HCT116 (cell line): Measurements from ENCODE around the gene G3BP1. TPM values are rescaled to one million over a fixed set of nuclear protein-coding genes. Genes with fewer than 3 reads are reported as not detected.

Experiments
- ATAC-seq: fragments of 200-7000 bp; cut with Tn5 transposase; 2 replicates; pipeline ENCODE4 v1.9.1; 2020; ENCODE audit warnings: mild to moderate bottlenecking, moderate library complexity
- BruUV-seq: library from RNA; stranded (reverse); fragments of 400-500 nt; replicated peaks from 2 replicates; lab custom pipeline; 2021; lab: Mats Ljungman, UMichigan
- CTCF ChIA-PET: fragments of 300-600 bp; sonication (Branson Sonifier 250); formaldehyde crosslinking; loops from one replicate; lab custom pipeline; 2021; ENCODE audit warnings: antibody characterized with exemption; lab: Charles Lee
- POLR2A ChIA-PET: fragments of 300-600, 350-600 bp; sonication (Branson Sonifier 250); formaldehyde crosslinking; loops from one replicate; lab custom pipeline; 2021; ENCODE audit warnings: antibody characterized with exemption; lab: Charles Lee
- RAD21 ChIA-PET, 2 experiments: fragments of 300-600 bp; sonication (Branson Sonifier 250); formaldehyde crosslinking; loops; one replicate each; lab custom pipeline; 2023; ENCODE audit warnings: low total read pairs in 2 of 2; ENCODE audit not compliant: uncharacterized antibody in 2 of 2, unreplicated experiment in 2 of 2, low non-redundant PET in 1 of 2; lab: Charles Lee
- DNase-seq: peaks from one replicate; pipeline ENCODE4 v3.0.0-alpha.2; 2010; ENCODE audit warnings: low read depth, low spot score
- H2AFZ ChIP-seq: fragments of 200-600 bp; shearing (Covaris generic), sonication (generic); 2 replicates; pipeline ENCODE4 v1.6.1; 2017; ENCODE audit warnings: low read depth, mixed run types, mixed read lengths, antibody characterized with exemption, low read length; ENCODE audit not compliant: poor library complexity, severe bottlenecking
- H3K27ac ChIP-seq: 2 replicates; pipeline ENCODE4 v1.5.1; 2012; ENCODE audit warnings: low read depth, low read length
- H3K27me3 ChIP-seq: fragments of 200-600 bp; sonication (generic); 2 replicates; pipeline ENCODE4 v1.6.1; 2016; ENCODE audit warnings: mixed run types, low read length, mixed read lengths; ENCODE audit not compliant: insufficient read depth
- H3K36me3 ChIP-seq, 2 experiments: fragments of 200-500 bp in 1 of 2; fragments of 200-600 bp in 1 of 2; sonication (Bioruptor generic) in 1 of 2; sonication (generic) in 1 of 2; 2 replicates each; pipeline versions ENCODE4 v1.5.1 to v1.6.1; 2014 to 2016; ENCODE audit warnings: low read length in 2 of 2, inconsistent platforms in 1 of 2, mixed read lengths in 1 of 2, mixed run types in 1 of 2; ENCODE audit not compliant: insufficient read depth in 2 of 2, control insufficient read depth in 1 of 2
- H3K4me1 ChIP-seq, 2 experiments: fragments of 200-600 bp in 1 of 2; sonication (generic) in 1 of 2; 2 replicates each; pipeline versions ENCODE4 v1.5.1 to v1.6.1; 2012 to 2017; ENCODE audit warnings: low read length in 2 of 2, inconsistent platforms in 1 of 2, mild to moderate bottlenecking in 1 of 2, mixed read lengths in 1 of 2, mixed run types in 1 of 2, moderate library complexity in 1 of 2; ENCODE audit not compliant: insufficient read depth in 2 of 2, control insufficient read depth in 1 of 2
- H3K4me2 ChIP-seq: fragments of 200-600 bp; sonication (generic); 2 replicates; pipeline ENCODE4 v1.6.1; 2017; ENCODE audit warnings: mixed run types, low read length, mixed read lengths
- H3K4me3 ChIP-seq, 2 experiments: fragments of 200-600 bp in 1 of 2; sonication (generic) in 1 of 2; replicated peaks in 1 of 2; 2 replicates each; pipeline ENCODE4 v1.5.1; 2011 to 2016; ENCODE audit warnings: low read length in 2 of 2, control low read depth in 1 of 2, low read depth in 1 of 2, mild to moderate bottlenecking in 1 of 2, mixed read lengths in 1 of 2, mixed run types in 1 of 2
- H3K79me2 ChIP-seq: fragments of 200-600 bp; sonication (generic); 2 replicates; pipeline ENCODE4 v1.6.1; 2017; ENCODE audit warnings: mild to moderate bottlenecking, mixed run types, low read length, moderate library complexity, mixed read lengths; ENCODE audit not compliant: insufficient read depth
- H3K9ac ChIP-seq: fragments of 200-600 bp; sonication (generic); 2 replicates; pipeline ENCODE4 v1.6.1; 2016; ENCODE audit warnings: low read length, mixed read lengths
- H3K9me2 ChIP-seq: fragments of 200-600 bp; sonication (generic), shearing (Covaris generic); 2 replicates; pipeline ENCODE4 v1.6.1; 2017; ENCODE audit warnings: mixed run types, mild to moderate bottlenecking, moderate library complexity; ENCODE audit not compliant: insufficient read depth
- H3K9me3 ChIP-seq, 2 experiments: fragments of 200-500 bp in 1 of 2; fragments of 200-600 bp in 1 of 2; sonication (Bioruptor generic) in 1 of 2; sonication (generic) in 1 of 2; 2 replicates each; pipeline ENCODE4 v1.6.1; 2014 to 2017; ENCODE audit warnings: low read length in 2 of 2, mixed read lengths in 2 of 2, inconsistent platforms in 1 of 2, low read depth in 1 of 2, mild to moderate bottlenecking in 1 of 2, mixed run types in 1 of 2, moderate library complexity in 1 of 2; ENCODE audit not compliant: control insufficient read depth in 1 of 2, insufficient read depth in 1 of 2
- H4K20me1 ChIP-seq: fragments of 200-600 bp; sonication (generic), shearing (Covaris generic); 2 replicates; pipeline ENCODE4 v1.6.1; 2017; ENCODE audit warnings: mixed run types, mild to moderate bottlenecking, moderate library complexity; ENCODE audit not compliant: insufficient read depth
- CBX3 ChIP-seq: IDR thresholded peaks from 2 replicates; pipeline ENCODE4 v1.6.1; 2012; ENCODE audit warnings: low read depth
- CEBPB ChIP-seq: IDR thresholded peaks from 2 replicates; pipeline ENCODE4 v1.6.1; 2012; ENCODE audit warnings: low read depth
- FOSL1 ChIP-seq: IDR thresholded peaks from 2 replicates; pipeline ENCODE4 v1.6.1; 2012; ENCODE audit warnings: low read depth
- RAD21 ChIP-seq: IDR thresholded peaks from 2 replicates; pipeline ENCODE4 v1.6.1; 2012; ENCODE audit warnings: low read depth, mild to moderate bottlenecking
- SRF ChIP-seq: IDR thresholded peaks from 2 replicates; pipeline ENCODE4 v1.6.1; 2012; ENCODE audit warnings: low read depth
- TCF7L2 ChIP-seq: IDR thresholded peaks from 2 replicates; pipeline ENCODE4 v1.7.0; 2011; ENCODE audit warnings: borderline replicate concordance, inconsistent platforms; ENCODE audit not compliant: insufficient read depth, insufficient read length; ENCODE audit errors: extremely low read depth
- ZBTB33 ChIP-seq: IDR thresholded peaks from 2 replicates; pipeline ENCODE4 v1.6.1; 2011; ENCODE audit warnings: mild to moderate bottlenecking, low read length, moderate library complexity; ENCODE audit not compliant: insufficient replicate concordance; ENCODE audit errors: extremely low read depth
- intact Hi-C: fragments of 100-400 bp; cut with micrococcal nuclease; formaldehyde crosslinking; loops from 2 replicates; pipeline ENCODE4 v1.10.0; 2022
- total RNA-seq: library from RNA; stranded (reverse); gene quantifications from one replicate; pipeline ENCODE4 v1.2.1, GENCODE V29; 2021; ENCODE audit not compliant: unreplicated experiment
- TF ChIP-seq, protein P1 (sequence below): IDR thresholded peaks from 2 replicates; pipeline ENCODE4 v1.6.1; 2012
- TF ChIP-seq, protein P2 (sequence below): IDR thresholded peaks from 2 replicates; pipeline ENCODE4 v1.6.1; 2012; ENCODE audit warnings: low read depth

The G3BP1 gene
- total RNA-seq, 1 experiment from 2014 or later = 296 TPM

DNA sequence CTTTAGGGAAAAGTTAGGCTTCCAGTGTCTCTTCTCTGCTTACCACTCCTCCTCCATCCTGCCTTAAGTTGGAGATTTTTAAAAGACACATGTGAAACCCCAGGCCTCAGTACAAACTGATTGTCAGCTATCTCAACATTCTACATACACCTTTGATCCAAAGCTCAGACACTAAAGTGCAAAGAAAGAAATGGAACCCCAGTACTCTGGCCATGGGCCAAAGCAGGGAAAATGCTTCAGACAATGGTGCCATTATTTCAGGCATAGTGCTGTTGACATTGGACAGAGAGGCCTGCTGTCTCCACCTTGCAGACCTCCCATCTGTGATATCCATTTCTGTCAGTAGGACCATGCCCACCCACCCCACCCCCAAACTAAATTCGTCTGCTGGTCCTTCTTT is 49.1 kb downstream of the G3BP1 start:
- TF ChIP-seq, protein P1, sequence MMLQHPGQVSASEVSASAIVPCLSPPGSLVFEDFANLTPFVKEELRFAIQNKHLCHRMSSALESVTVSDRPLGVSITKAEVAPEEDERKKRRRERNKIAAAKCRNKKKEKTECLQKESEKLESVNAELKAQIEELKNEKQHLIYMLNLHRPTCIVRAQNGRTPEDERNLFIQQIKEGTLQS = no peak
- TF ChIP-seq, protein P2, sequence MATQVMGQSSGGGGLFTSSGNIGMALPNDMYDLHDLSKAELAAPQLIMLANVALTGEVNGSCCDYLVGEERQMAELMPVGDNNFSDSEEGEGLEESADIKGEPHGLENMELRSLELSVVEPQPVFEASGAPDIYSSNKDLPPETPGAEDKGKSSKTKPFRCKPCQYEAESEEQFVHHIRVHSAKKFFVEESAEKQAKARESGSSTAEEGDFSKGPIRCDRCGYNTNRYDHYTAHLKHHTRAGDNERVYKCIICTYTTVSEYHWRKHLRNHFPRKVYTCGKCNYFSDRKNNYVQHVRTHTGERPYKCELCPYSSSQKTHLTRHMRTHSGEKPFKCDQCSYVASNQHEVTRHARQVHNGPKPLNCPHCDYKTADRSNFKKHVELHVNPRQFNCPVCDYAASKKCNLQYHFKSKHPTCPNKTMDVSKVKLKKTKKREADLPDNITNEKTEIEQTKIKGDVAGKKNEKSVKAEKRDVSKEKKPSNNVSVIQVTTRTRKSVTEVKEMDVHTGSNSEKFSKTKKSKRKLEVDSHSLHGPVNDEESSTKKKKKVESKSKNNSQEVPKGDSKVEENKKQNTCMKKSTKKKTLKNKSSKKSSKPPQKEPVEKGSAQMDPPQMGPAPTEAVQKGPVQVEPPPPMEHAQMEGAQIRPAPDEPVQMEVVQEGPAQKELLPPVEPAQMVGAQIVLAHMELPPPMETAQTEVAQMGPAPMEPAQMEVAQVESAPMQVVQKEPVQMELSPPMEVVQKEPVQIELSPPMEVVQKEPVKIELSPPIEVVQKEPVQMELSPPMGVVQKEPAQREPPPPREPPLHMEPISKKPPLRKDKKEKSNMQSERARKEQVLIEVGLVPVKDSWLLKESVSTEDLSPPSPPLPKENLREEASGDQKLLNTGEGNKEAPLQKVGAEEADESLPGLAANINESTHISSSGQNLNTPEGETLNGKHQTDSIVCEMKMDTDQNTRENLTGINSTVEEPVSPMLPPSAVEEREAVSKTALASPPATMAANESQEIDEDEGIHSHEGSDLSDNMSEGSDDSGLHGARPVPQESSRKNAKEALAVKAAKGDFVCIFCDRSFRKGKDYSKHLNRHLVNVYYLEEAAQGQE = no peak
- no peak for TF ChIP-seq CEBPB
- TF ChIP-seq CBX3 = no peak
- no peak for TF ChIP-seq TCF7L2
- no peak for TF ChIP-seq SRF
- TF ChIP-seq ZBTB33 = no peak
- no peak for TF ChIP-seq FOSL1
- no peak for TF ChIP-seq RAD21
- ChIA-PET POLR2A (no interaction called here), CTCF (no interaction called here), RAD21 (no interaction called here)
- no peaks in the 10 kb centered on the region for H4K20me1 ChIP-seq
- intact Hi-C loops = no loop called here
- no peak for ATAC-seq
- no peaks in the 10 kb centered on the region for H3K36me3 ChIP-seq
- no peak overlapping the region for H3K9ac ChIP-seq
- H3K4me2 ChIP-seq = no peak overlapping the region
- H3K4me1 ChIP-seq = no peaks in the 10 kb centered on the region
- no peak overlapping the region for H2AFZ ChIP-seq
- H3K27ac ChIP-seq = no peak overlapping the region
- no peaks in the 10 kb centered on the region for H3K27me3 ChIP-seq
- BruUV-seq = no TSS peak
- H3K9me2 ChIP-seq = no peaks in the 10 kb centered on the region
- no peak overlapping the region for H3K4me3 ChIP-seq
- no peaks in the 10 kb centered on the region for H3K79me2 ChIP-seq
- H3K9me3 ChIP-seq = no peaks in the 10 kb centered on the region
- no peak for DNase-seq
